Measurements from ENCODE around the gene DDX47.

GRCh38 chr12:12788131-12788530, 25.0 kb upstream of the DDX47 start:
- TF ChIP-seq BRF1 (IDR thresholded peaks at IDR 0.05; ENCODE audit: borderline replicate concordance, extremely low read depth, insufficient read length): no peak
- TF ChIP-seq ZNF224 (CRISPR knock-in tag; IDR thresholded peaks at IDR 0.05): no peak
- no peak for TF ChIP-seq EZH2 (IDR thresholded peaks at IDR 0.05; ENCODE audit: borderline replicate concordance, low read depth, low read length)
- TF ChIP-seq EGR1 (conservative IDR thresholded peaks at IDR 0.05): no peak
